COLO668 (cell line): ENCODE data around the gene ROBO1.
A peak's percentile ranks its signal among the peaks of the same experiment; 100 is the strongest.
"Not testable (repeated sequence)": the region's sequence is repeated elsewhere in the genome, so short reads cannot be mapped to it uniquely, and the experiment has no call there.

Source experiments
- DNase-seq: peaks from one replicate; lab custom pipeline; 2025; ENCODE audit not compliant: unreplicated experiment; lab: John Stamatoyannopoulos, UW

ROBO1 gene

GRCh38 chr3:79175870-79176269, 591.9 kb downstream of the ROBO1 start:
- no peak for DNase-seq

DNA sequence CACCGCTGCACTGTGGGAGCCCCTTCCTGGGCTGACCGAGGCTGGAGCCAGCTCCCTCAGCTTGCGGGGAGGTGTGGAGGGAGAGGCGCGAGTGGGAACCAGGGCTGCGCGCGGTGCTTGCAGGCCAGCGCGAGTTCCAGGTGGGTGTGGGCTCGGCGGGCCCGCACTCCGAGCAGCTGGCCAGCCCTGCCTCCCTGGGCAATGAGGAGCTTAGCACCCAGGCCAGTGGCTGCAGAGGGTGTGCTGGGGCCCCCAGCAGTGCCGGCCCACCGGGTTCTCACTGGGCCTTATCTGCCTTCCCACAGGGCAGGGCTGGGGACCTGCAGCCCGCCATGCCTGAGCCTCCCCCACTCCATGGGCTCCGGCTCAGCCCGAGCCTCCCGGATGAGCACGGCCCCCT, 594.5 kb downstream of the ROBO1 start:
- DNase-seq: not testable (repeated sequence)

DNA sequence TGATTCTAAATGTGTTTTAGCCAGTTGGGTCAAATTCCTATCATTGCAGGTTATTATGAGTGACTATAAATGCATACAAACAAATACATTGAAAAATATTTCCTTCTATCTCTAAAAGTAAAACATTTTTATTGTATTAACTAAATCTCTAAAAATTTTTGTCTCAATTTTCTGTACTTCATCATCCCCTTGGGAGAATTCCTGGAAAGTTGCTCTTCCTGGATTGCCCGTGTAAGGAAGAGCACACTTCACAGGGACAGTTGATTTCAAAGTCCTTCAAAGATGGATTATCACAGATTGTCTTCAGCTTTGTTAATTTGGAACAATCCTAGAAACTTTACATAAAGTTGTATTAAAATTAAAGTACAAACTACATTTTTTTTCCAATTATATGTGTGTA, 595.6 kb downstream of the ROBO1 start:
- no peak for DNase-seq

GRCh38 chr3:79170021-79170420, 597.8 kb downstream of the ROBO1 start:
- no peak for DNase-seq

DNA sequence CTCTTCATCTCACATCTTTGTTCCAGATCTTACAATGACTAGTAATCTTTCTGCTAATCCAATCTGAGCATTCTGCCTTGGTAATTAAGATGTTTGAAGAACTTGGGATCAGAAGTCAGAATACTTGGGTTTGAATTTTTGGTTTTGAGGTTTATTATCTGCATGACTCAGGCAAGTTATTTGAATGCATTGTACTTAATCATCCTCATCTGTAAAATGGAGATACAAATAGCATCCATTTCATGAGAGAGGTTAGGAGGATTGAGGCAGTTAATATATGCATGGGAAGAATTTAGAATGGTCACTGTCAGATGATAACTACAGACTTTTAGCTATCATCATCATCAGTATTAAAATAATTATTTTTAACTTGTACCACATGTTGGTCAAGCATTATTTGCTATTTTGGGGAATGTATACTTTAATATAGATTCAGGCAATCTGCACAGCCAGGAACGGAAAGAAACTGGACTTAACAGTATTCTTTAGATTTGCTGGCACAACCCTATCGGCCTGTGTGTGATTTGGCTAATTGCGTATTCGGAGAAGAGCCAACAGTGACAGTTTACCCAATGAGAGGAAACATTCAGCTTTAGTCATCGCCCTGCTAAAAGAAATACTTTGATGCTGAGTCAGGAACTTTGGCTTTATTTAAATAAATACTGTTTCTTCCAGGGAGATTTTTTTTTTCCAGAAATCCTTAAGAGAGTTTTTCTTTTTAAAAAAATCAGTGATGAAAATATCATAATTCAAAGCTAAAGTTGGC, 600.0 kb downstream of the ROBO1 start:
- no peak for DNase-seq

DNA sequence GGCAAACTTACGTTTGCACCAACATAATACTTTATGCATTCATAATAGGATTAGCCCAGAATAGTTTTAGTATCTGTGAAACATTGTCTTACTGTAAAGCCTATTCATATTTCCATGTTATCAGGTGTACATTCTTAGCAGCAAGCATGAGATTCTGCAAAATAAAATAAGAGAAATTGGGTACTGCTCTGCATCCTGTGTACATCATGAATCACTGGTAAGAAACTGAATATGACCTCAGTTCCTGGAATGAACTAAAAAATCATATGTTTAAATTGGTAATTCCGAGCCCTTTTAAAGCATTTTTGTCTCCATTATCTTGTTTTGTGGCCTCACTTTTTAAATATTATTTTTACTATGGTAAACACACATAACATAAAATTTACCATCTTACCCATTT, 605.1 kb downstream of the ROBO1 start:
- no peak for DNase-seq

DNA sequence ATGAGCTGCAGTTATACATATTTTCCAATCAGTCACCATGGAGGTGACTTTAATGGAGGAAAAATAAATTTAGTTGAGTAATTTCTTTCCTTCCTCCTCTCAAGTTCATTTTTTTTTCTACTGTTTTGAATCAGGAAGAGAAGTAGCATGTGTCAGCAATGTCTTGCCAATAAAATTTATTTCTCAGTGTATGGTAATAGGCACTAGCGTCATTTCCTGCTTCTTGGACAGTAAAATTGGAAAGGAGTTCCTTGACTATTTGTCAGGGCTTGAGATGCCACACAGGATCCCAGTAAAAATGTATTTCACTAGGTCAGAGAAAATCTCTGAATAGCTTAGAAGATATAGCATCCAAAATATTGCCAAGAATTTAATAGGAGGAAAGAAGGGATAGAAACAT, 605.9 kb downstream of the ROBO1 start:
- DNase-seq: no peak

GRCh38 chr3:79160421-79160820, 607.4 kb downstream of the ROBO1 start:
- no peak for DNase-seq

DNA sequence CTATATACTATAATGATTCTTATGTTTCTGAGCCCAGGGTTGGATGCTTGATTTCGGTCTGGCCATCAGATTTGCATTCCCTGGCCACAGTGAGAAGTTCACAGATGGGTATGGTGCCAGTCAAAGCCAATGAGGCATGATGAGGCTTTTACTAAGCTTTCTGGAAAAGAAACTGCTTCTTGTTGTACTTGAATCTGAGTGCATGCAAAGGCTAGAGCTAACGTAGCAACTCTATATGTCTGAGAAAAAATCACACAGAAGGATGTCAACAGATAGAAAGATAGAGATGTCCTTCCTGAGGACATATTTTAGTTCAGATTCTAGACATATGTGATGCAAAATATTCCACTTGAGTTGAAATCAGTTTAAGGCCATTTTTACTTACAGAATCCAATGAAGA, 608.1 kb downstream of the ROBO1 start:
- no peak for DNase-seq

DNA sequence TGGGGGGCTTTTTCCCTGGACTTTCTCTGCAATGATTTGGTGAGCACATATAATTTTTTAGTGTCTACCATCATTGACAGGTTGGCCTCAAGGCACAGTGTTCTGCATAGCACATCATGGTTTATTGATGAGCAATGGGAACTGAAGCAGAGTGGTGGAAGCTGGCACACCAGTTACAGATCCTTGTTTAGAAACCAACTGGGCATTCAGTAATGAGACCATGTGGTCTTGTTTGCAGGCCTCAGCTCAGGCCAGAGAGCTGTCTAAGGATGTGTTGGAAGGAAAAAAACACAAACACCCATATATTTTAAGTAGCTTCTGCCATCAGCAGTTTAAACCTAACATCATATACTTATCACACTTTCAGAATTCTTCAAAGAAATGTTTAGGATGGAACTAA, 610.6 kb downstream of the ROBO1 start:
- no peak for DNase-seq

GRCh38 chr3:79154865-79155264, 612.9 kb downstream of the ROBO1 start:
- DNase-seq: peak; percentile 2

GRCh38 chr3:79148786-79149185, 619.0 kb downstream of the ROBO1 start:
- no peak for DNase-seq

DNA sequence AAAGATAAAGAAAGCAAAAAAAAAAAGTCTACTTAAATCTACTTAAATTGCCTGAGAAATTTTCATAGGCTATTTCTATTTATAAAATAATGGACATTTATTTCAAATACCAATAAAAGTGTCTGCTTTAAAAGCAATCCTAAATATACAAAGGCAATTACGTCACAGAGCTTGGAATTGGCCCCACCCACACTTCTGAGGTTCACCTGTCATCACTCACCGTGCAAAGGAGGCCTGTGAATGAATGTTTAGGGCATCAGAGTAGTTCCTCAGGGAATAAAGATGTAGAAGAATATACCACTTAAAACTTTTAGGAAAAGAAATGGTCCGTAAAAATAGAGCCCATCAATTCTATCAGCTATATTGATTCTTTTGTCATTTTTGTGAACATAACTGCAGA, 621.8 kb downstream of the ROBO1 start:
- no peak for DNase-seq

DNA sequence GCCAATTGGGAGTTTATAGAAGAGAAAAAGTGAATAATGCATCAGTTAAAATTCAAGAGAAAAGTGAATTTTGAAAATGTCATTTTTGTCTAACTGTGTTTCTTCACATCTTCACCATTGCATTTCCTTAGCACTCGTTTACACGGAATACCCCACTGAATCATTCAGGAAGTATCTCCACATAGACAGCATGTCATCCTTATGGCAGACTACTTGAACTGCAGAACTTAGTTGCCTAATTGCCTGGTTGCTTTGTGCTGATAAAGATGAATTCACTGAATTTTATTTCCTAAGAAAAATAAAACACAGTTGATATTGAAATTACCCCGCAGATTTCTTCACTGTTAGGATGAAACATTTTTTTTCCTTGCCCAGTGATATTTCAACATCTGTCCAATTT, 627.1 kb downstream of the ROBO1 start:
- no peak for DNase-seq

GRCh38 chr3:79139395-79140068, 628.3 kb downstream of the ROBO1 start:
- DNase-seq: peak; percentile 5

- no peak for DNase-seq
Measured at GRCh38 chr3:79125313-79125984, 642.3 kb downstream of the ROBO1 start.

- no peak for DNase-seq
Measured at GRCh38 chr3:79115458-79115857, 652.3 kb downstream of the ROBO1 start.

DNA sequence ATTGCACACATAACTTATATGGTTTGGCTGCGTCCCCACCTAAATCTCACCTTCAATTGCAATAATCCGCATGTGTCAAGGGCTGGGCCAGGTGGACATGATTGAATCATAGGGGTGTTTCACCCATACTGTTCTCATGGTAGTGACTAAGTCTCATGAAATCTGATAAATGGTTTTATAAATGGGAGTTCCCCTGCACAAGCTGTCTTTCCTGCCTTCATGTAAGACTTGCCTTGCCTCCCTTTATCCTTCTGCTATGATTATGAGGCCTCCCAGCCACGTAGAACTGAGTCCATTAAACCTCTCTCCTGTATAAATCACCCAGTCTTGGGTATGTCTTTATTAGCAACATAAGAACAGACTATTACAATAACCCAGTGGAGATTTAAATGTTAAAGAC, 653.9 kb downstream of the ROBO1 start:
- no peak for DNase-seq

DNA sequence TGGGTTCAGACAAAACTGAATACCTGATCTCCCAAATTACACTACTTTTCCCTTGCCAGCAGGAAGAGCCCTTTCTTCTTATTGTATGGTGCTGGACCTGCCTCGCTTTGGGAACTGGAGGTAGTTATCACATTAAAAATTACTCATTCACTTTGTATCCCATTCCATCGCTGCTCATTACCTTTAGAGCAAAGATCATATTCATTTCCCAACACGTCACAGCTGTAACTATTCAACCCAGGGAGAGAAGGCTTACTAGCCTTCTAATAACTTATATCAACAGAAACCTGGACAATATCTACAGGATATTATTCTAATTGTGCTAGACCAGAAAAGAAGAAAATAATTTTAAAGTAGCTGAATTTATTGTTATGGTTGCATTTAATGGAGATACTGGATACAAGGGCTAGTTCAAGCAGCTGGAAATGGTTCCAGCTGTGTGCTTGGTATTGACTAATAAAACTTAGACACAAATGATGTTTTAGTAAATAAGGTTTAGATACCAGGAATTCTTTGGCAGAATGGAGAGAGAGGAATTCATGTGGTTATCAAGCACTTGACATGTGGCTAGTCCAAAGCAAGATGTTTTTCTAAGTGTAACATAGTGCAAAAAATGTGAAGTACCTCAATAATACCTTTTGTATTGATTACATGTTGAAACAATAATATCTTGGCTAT, 656.3 kb downstream of the ROBO1 start:
- DNase-seq: no peak

GRCh38 chr3:79109754-79110153, 658.0 kb downstream of the ROBO1 start:
- no peak for DNase-seq

DNA sequence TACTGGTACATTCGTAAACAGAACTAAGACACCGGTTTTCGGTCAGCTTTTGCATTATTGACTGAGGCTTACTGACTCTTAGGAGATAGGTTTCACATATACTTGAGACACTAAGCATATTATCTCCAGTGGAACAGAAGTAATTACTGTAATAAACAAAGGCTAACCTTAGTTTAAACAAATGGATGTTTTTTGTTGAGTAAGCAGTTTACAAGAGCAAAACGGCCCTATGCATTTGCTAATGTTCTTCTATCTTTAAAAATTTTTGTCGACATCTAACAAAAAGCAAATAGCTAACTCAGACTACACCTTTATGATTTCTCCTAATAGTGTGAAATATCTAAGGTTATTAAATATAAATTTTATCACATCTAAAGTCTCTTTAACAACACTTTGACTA, 664.5 kb downstream of the ROBO1 start:
- DNase-seq: no peak
